Measurements from ENCODE around the gene DGKZ. TPM values are rescaled to one million over a fixed set of nuclear protein-coding genes. Genes with fewer than 3 reads are reported as not detected.

DGKZ gene
- total and polyA plus RNA-seq, 10 of the 15 experiments (the other 5 are each of a cell fraction or from before 2014, with no cell fraction given): 0.50 to 78.4 (median 39.5) TPM

DNA sequence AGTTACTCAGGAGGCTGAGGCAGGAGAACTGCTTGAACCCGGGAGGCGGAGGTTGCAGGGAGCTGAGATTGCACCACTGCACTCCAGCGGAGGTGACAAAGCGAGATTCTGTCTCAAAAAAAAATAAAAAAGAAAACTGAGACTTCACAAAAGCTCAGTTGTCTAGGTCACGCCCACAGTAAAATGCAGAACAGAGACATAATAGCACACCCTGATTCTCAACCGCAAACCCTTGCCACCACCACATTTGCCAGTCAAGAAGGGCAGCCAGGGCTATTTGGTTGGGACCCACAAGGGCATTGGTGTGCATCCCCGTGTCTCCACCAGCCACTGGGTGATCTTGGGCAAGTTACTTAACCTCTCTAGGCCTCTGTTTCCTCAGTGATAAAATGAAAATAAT, 44.4 kb upstream of the DGKZ start (continued):
- TF ChIP-seq SIX5 (IDR thresholded peaks at IDR 0.05; ENCODE audit: low read depth, low read length, severe bottlenecking): no peak
- TF ChIP-seq CEBPB (IDR thresholded peaks at IDR 0.05; ENCODE audit: borderline replicate concordance in 1 of 2, low read depth in 2 of 2, low read length in 2 of 2): no peak
- TF ChIP-seq, protein P1, sequence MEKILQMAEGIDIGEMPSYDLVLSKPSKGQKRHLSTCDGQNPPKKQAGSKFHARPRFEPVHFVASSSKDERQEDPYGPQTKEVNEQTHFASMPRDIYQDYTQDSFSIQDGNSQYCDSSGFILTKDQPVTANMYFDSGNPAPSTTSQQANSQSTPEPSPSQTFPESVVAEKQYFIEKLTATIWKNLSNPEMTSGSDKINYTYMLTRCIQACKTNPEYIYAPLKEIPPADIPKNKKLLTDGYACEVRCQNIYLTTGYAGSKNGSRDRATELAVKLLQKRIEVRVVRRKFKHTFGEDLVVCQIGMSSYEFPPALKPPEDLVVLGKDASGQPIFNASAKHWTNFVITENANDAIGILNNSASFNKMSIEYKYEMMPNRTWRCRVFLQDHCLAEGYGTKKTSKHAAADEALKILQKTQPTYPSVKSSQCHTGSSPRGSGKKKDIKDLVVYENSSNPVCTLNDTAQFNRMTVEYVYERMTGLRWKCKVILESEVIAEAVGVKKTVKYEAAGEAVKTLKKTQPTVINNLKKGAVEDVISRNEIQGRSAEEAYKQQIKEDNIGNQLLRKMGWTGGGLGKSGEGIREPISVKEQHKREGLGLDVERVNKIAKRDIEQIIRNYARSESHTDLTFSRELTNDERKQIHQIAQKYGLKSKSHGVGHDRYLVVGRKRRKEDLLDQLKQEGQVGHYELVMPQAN (conservative IDR thresholded peaks at IDR 0.05): no peak
- no peak for TF ChIP-seq TAF1 (IDR thresholded peaks at IDR 0.05; ENCODE audit: borderline replicate concordance, low read depth, low read length)
- TF ChIP-seq CBX3 (IDR thresholded peaks at IDR 0.05; ENCODE audit: borderline replicate concordance, low read depth): no peak
- peak; percentile 53 for TF ChIP-seq GATAD2B (conservative IDR thresholded peaks at IDR 0.05; ENCODE audit: low read depth)
- TF ChIP-seq, protein P2, sequence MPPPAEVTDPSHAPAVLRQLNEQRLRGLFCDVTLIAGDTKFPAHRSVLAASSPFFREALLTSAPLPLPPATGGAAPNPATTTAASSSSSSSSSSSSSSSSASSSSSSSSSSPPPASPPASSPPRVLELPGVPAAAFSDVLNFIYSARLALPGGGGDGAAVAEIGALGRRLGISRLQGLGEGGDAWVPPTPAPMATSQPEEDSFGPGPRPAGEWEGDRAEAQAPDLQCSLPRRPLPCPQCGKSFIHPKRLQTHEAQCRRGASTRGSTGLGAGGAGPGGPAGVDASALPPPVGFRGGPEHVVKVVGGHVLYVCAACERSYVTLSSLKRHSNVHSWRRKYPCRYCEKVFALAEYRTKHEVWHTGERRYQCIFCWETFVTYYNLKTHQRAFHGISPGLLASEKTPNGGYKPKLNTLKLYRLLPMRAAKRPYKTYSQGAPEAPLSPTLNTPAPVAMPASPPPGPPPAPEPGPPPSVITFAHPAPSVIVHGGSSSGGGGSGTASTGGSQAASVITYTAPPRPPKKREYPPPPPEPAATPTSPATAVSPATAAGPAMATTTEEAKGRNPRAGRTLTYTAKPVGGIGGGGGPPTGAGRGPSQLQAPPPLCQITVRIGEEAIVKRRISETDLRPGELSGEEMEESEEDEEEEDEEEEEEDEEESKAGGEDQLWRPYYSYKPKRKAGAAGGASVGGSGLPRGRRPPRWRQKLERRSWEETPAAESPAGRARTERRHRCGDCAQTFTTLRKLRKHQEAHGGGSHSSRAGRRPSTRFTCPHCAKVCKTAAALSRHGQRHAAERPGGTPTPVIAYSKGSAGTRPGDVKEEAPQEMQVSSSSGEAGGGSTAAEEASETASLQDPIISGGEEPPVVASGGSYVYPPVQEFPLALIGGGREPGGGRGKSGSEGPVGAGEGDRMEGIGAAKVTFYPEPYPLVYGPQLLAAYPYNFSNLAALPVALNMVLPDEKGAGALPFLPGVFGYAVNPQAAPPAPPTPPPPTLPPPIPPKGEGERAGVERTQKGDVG (CRISPR knock-in tag; IDR thresholded peaks at IDR 0.05): no peak
- peak; percentile 75 for TF ChIP-seq MTA2 (IDR thresholded peaks at IDR 0.05; ENCODE audit: low read depth)
- TF ChIP-seq, protein P3, sequence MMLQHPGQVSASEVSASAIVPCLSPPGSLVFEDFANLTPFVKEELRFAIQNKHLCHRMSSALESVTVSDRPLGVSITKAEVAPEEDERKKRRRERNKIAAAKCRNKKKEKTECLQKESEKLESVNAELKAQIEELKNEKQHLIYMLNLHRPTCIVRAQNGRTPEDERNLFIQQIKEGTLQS (IDR thresholded peaks at IDR 0.05; ENCODE audit: borderline replicate concordance, extremely low read depth, low read depth, low read length): no peak
- TF ChIP-seq CHD1 (IDR thresholded peaks at IDR 0.05; ENCODE audit: low read depth, low read length): no peak
- TF ChIP-seq CBFB (IDR thresholded peaks at IDR 0.05; ENCODE audit: low read depth): peak; percentile 61
- TF ChIP-seq, protein P4, sequence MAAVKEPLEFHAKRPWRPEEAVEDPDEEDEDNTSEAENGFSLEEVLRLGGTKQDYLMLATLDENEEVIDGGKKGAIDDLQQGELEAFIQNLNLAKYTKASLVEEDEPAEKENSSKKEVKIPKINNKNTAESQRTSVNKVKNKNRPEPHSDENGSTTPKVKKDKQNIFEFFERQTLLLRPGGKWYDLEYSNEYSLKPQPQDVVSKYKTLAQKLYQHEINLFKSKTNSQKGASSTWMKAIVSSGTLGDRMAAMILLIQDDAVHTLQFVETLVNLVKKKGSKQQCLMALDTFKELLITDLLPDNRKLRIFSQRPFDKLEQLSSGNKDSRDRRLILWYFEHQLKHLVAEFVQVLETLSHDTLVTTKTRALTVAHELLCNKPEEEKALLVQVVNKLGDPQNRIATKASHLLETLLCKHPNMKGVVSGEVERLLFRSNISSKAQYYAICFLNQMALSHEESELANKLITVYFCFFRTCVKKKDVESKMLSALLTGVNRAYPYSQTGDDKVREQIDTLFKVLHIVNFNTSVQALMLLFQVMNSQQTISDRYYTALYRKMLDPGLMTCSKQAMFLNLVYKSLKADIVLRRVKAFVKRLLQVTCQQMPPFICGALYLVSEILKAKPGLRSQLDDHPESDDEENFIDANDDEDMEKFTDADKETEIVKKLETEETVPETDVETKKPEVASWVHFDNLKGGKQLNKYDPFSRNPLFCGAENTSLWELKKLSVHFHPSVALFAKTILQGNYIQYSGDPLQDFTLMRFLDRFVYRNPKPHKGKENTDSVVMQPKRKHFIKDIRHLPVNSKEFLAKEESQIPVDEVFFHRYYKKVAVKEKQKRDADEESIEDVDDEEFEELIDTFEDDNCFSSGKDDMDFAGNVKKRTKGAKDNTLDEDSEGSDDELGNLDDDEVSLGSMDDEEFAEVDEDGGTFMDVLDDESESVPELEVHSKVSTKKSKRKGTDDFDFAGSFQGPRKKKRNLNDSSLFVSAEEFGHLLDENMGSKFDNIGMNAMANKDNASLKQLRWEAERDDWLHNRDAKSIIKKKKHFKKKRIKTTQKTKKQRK (IDR thresholded peaks at IDR 0.05; ENCODE audit: low read depth, low read length): no peak
- TF ChIP-seq NBN (IDR thresholded peaks at IDR 0.05): peak; percentile 62
- peak; percentile 89; the same call in 1 of the 2 replicates for TF ChIP-seq MTA3 (IDR thresholded peaks at IDR 0.05; ENCODE audit: borderline replicate concordance, low read length)
- TF ChIP-seq EP300 (IDR thresholded peaks at IDR 0.05; ENCODE audit: borderline replicate concordance in 1 of 2, control insufficient read depth in 1 of 2, low read depth in 2 of 2, low read length in 2 of 2): peak in 1 of 2 experiments; percentile 69; a peak in 1 of 4 replicates
- TF ChIP-seq, protein P5, sequence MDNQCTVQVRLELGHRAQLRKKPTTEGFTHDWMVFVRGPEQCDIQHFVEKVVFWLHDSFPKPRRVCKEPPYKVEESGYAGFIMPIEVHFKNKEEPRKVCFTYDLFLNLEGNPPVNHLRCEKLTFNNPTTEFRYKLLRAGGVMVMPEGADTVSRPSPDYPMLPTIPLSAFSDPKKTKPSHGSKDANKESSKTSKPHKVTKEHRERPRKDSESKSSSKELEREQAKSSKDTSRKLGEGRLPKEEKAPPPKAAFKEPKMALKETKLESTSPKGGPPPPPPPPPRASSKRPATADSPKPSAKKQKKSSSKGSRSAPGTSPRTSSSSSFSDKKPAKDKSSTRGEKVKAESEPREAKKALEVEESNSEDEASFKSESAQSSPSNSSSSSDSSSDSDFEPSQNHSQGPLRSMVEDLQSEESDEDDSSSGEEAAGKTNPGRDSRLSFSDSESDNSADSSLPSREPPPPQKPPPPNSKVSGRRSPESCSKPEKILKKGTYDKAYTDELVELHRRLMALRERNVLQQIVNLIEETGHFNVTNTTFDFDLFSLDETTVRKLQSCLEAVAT (IDR thresholded peaks at IDR 0.05): peak; percentile 91
- TF ChIP-seq ZNF384 (IDR thresholded peaks at IDR 0.05; ENCODE audit: borderline replicate concordance, low read depth, low read length): peak; percentile 80

All from GM12878 (cell line).